ENCODE measurements around the gene WNT9B.
"Not testable (repeated sequence)": the region's sequence is repeated elsewhere in the genome, so short reads cannot be mapped to it uniquely, and the experiment has no call there.

WNT9B gene

DNA sequence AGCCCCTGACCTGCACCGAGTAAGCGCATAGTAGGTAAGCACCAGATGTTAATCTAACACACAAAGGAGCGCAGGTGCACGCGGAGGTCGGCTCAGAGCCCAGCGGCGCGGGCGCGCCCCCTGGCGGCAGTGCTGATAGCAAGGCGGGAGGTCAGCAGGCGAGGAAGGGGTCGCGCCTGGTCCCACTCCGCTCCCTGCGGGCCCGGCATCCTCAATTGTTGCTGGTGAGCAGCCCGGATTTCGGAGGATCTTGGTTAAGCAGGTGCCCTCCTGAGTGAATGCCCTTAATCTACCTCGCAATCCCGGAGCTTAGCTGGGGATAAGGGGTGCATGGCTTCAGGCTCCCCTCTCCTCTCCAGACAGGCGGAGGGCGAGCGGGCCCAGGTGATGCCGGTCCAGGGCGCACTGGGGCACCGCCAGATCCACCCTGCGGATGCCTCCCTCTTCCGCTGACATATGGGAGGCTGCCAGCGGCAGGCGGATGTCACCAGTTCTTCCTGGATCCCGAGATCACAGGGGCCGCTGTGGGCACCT, 28.9 kb upstream of the WNT9B start:
- DNase-seq = peak; percentile 57

DNA sequence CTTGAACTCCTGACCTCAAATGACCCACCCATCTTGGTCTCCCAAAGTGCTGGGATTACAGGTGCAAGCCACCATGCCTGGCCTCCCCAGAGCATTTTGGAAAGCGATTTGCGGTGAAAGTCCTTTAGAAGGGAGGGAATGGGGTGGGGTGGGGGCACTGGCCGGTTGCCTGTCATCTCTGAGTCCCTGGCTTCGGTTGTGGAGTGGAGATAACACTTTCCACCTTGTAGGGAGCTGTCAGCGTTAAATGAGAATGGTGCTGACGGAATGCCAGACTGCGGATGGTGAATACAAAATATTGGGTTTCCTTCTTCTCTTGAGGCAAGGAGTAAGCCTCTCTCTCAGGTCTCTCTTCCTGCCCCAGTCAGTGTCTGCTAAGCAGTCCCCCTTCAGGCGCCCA, 27.7 kb upstream of the WNT9B start:
- DNase-seq = no peak

DNA sequence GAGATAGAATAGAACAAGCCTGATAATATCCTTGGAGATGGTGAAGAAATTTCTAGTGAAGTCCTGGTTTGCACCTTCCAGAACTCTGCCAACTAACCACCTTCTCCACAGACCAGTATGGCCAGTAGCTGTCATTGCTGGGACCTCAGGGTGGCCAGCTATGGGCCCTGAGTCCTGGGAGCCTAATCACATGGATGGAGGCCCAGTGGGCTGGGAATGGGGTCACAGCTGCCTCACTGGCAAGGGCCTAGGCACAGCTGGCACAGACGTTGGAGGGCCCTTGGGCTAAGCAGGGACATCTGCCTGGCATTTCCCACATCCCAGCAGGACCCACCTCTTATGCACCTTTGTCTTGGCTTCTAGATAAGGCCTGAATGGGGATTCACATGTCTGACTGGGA, 25.3 kb upstream of the WNT9B start:
- no peak for DNase-seq

DNA sequence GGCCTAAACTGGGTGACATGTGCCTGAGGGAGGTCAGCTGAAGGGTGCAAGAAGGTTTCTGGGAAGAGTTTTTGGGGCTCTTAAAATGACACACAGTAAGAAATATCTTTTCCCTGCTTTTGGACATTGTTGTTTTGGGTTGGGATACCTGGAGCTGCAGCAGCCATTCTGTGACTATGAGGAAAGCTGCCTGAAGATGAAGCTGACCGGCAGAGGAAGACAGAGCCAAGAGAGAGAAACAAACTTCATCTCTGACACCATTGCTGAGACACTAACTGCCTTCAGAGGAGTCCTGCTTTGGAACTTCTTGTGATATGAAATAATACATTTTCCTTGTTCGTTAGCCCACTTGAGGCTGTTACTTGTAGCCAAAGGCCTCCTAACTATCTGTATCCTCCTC, 24.1 kb upstream of the WNT9B start:
- no peak for DNase-seq

DNA sequence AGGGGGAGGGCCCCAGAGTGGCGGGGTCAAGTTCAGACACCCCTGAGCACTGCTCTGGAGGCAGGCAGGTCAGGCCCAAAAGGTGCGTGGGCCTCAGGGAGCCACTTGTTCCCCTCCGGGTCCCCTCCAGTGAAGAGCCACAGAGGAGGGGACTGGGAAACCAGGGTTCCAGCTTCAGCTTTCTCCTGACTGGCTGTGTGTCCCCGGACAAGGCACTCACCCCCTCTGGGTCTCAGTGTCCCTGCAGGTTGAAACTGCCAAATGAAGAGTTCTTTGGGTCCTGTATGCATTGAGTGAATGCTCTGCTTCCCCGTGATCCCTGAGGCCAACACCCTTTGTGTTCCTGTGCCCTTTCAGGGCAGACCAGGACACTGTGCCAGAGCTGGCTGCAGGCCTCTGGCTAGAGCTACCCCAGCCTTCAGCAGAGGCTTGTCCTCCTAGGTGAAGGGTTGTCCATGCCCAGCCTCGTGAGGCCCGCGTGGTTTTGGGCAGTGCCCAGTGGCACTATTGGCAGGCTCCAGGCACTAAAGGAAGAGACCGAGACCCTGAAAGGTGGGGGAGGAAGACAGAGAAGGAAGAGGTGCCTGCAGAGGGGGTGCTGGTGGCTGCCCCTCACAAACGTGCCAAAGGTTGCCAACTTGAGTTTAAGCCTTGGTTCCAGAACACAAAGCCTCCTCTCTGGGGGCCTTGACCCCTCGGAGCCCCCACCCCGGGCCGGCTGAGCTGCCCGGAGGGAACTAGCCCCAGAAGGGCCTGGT, 19.6 kb upstream of the WNT9B start:
- no peak for DNase-seq

DNA sequence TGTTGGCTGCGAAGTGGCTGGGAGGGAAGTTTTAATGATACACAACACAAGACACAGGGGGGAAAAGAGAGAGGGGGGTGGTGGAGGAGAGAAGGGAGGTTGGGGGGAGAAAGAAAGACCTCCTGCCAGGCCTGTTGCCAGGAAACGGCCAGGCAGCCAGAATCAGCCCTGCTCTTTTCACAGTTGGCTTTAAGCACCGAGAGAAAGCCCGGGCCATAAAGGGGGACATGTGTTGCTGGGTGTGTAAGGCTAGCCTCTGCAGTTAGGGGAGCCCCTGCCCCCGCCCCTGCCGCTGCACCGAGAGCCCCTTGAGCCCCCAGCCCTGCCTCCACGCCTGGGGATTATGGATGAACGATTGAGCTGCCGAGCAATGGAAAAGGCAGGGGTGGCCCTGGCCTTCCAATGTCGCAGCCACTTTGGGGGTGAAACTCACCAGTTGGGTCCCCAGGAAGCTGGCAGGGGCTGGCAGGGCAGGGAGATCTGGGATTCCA, 19.0 kb upstream of the WNT9B start:
- peak; percentile 54 for DNase-seq

DNA sequence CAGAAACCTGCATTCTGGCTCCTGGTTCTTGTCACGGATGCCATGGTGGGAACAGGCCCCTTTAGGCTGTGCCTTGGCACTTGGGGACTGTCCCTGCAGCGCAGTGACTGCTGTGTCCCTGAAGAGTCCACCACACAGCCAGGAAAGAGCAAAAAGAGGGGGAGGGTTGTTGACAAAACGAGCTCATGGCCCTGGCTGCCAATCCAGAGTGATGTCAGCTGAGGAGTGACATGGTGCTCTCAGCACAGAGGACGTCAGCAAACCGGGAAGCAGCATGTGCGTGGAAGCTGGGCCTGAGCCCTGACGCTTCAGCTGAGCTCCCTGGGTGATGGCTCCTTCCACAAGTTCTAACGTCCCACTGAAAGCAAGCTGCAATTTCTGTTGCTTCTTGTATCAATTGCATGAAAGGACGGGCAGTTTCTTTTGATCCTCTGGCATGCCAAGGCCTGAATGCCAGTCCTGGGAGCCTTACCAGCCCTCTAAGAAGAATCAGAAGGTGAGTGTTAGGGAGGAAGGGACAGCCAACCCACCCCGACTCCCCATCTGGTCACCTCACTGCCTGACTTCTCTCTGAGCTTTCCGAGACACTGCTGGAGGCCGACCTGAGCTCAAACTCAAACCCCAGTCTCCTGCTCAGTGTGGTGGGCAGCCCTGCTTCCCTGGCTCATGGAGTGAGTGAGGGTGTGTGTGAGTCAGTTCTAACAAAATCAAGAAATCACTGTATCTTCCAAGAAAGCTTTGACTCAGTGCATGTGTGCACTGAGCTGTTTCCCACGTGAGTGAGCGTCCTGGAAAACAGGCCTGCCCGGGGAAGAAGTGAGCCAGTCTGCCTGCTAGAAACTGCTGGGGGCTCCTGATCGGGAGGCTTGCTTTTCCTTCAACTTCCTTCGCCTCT, 18.2 kb upstream of the WNT9B start:
- DNase-seq = peak; percentile 82

DNA sequence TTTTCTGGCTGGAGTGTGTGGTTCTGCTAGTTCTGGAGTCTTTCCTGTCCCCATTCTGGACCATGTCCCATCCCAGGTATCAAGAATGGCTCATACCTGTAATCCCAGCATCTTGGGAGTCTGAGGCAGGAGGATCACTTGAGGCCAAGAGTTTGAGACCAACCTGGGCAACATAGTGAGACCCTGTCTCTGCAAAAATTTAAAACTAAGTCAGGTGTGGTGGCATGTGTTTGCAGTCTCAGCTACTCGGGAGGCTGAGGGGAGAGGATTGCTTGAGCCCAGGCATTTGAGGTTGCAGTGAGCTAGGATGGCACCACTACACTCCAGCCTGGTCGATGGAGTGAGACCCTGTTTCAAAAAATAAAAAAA, 17.6 kb upstream of the WNT9B start:
- no peak for DNase-seq

DNA sequence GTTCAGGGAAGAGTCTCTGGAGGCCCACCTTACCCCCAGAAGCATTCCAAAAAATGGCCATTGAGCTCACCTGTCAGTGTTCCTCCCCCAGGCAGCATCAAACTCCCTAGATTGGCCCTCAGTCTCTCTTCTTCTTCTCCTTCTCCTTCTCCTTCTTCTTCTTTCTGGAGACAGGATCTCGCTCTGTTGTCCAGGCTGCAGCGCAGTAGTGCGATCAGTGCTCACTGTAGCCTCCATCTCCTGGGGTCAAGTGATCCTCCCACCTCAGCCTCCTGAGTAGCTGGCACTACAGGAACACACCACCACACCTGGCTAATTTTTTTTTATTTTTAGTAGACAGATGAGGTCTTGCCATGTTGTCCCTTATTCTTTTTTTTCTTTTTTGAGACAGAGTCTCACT, 16.5 kb upstream of the WNT9B start:
- DNase-seq = no peak

DNA sequence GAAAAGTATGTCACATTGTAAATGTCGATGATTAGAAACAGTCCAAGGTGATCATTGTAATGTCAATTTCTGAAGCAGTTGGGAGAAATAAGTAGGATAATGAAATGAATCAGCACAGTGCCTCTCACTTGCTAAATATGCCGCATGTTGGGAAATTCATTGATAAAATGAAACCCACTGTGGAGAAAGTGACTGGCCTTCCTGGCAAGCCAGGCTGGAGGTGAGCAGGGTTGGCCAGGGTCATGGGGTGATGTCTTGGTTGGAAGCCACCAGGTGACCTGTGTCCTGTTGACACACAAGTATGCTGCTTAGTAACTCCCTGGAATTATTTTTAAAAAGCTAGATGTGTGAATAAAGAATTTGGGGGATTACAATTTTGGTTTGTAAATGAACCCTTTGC, 14.9 kb upstream of the WNT9B start:
- no peak for DNase-seq

DNA sequence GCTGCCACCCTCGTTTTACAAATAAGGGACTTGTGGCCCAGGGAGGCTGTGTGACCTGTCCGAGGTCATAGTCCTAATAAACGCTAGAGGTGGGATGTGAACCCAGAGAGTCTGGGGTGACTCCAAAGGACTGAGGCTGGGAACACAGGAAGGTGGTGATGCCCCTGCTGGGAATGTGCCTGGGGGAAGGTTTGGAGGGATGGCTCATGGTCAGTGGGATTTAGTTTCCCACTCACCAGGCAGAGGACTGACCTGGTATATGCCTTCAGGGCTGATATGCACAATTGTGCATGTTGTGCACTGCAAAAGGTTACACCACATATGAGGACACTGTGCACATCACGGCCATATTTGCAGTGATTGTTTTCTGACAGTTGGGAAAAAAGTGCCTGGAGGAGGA, 13.9 kb upstream of the WNT9B start:
- no peak for DNase-seq

DNA sequence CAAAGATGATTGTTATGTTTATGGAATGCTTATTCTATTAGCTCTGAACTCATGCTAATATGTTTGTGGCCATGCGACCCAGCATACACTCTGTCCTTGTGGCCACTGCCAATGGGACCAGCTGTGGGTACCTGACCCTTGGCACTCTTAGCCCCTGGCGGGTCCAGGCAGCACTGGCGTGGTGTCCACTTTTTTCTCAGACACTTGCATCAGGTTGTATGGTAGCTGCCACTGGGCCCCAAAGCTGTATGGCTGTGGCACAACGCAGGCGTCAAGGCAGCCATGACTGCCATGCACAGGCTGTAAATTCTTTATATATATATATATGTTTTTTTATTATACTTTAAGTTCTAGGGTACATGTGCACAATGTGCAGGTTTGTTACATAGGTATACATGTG, 12.2 kb upstream of the WNT9B start:
- DNase-seq = no peak

DNA sequence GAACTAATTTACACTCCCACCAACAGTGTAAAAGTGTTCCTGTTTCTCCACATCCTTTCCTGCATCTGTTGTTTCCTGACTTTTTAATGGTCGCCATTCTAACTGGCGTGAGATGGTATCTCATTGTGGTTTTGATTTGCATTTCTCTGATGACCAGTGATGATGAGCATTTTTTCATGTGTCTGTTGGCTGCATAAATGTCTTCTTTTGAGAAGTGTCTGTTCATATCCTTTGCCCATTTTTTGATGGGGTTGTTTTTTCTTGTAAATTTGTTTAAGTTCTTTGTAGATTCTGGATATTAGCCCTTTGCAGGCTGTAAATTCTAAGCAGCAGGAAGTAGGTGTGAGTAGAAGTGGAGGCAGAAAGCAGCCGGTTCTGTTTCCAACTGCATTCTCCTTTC, 10.8 kb upstream of the WNT9B start:
- not testable (repeated sequence) for DNase-seq

DNA sequence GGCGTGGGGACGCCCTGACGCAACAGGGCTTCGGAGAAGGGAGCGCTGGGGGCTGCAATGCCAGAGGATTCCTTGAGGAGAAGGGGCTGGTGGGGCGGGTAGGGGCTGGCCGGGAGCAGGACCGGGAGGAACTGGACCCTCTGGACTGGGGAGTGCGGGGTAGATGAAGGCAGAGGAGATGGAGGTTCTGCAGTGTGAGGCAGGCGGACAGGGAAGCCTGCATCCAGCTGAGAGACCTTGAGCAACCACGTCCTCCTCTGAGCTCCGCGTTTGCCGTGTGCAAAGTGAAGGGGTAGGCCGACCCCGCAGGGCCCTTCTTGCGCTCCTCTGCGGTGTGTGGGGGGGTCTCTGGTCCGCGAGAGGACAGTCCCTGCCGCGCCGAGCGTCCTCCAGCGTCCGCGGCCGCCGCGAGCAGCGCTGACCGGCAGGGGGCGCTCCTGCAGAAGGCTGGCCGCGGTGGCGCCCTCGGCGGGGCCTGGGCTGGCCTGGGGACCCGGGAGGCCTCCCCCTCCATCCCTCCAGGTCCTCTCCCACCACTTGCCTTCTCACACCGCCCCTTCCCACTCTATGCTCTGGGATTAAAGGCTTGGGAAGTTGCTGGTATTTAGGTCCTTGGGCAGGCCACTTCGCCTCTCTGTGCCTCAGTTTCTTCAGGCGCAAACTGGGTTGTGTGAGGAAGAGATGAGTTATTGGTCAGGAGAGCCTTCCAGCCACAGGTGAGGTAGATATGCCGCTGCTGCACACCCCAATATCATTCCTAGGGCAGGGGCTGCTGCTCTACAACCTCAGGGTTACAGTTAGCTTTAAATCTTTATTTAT, 9.6 kb upstream of the WNT9B start:
- peak; percentile 78 for DNase-seq

DNA sequence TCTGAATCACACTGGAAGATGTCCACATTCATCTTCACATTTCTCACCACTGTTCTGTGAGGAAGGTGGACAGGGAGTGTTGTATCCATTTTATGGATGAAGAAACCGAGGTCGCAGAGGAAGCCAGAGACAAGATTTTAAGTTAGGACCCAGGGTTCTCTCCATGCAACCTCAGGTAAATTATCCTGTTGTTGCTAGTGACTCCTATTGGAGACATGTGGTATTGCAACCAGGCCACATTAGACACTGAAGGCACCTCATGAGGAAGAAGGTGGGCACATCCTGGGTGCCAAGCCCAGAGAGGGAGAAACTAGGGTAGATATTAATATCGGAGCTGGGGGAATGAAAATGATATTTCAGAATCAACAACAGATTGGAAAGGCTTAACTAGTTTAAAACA, 8.5 kb upstream of the WNT9B start:
- DNase-seq = no peak

DNA sequence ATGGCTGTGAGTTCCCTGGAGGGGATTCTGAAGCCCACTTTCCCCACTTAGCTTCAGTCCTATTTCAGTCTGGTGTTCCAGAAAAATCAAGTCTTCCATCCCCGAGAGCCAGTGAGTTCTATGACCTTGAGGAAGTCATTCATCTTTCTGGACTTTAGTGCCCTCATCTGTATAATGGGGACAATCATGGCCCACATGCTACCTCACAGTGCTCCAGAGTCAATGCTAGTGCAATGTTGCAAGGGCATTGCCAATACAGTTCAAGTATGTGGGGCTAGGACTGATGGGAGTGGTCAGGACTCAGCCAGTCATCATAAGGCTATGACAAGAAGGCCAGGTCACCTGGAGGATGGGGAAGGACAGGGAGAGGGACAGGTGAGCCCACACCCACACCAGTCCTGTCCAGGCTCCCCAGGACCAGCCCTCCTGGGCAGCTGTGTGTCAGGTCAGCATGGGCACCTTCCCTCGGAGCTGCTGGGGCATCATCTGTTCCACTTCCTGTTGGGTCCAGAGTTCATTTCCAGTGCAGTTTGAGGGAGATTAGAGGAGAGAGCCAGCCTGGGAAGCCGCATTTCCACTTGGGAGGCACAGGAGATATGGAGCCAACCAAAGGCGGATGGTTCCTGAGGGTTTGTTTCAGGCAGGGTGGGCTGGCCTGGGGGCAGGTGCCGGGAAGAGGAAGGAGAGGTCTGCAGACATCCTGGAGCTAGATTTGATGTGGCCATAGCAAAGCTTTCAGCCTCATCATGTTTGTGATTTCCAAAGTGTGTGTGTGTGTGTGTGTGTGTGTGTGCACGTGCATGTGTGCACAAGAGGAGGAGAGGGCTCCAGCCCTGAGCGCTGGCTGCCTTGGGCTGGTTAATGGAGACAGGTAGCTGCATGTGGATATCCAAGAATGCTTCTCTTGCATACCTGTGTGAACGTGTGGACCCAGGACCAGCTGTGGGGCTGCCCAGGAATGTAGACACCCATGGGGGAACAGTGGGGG, 3.9 kb upstream of the WNT9B start:
- no peak for DNase-seq

DNA sequence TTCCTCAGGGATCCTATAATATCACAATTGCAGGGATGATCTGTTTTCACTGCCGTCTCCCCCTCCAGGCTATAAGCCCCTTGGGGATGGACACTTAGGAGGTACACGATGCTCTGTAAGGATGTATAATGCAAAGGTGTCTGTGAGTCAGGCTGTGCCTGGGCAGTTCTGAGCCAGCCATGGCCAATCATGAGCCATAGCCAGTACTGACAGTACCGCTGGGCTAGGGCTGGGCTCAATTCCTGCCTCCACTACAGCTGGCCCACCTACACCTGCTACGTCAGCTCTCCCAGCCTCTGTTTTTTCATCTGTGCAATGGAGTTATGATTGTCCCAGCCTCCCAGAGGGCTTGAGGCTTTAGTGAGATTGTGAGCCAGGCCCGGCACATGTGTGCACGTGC, 2.8 kb upstream of the WNT9B start:
- DNase-seq = peak; percentile 56

DNA sequence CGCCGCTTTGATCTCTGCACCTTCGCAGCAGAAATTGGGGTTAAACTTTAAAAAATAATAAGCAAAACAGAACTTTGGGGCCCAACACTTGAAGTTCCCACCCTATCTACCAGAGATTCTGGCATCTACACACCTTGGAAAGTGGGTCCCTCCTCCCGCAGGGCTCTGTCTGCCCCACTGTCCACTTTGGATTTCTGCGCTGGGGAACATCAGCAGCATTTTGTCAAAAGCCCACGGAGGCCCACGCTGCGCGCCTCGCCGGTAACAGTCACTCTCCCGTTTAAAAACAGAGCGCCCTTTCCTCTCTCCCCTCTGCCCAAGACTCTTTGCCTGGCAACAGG, 725 bp upstream of the WNT9B start:
- no peak for DNase-seq

DNA sequence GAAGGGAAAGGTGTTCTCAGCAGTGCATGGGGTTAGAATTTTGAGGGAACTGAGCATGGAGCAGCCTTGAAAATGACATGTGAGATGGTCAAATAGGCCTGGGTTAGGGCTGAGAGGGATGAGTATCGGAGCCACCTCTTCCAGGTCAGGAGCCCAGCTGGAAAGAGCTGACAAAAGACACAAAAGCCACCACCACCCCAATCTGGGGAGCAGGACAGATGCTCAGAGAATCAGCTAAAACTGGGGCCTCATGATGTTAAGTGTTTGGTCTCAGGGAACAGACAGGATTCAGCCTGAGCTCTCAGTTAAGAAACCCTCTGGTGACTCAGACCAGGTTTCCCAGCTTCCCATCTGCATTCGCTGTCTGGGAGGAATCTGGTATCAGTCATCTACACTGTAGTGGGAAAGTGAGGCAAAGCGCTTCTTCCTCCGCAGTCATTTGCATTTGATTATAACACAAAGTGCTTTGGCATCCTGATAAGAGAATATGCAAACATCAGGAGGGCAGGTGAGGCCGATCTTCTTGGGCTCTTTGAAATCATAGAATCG, 2.6 kb downstream of the WNT9B start:
- peak; percentile 89 for DNase-seq

DNA sequence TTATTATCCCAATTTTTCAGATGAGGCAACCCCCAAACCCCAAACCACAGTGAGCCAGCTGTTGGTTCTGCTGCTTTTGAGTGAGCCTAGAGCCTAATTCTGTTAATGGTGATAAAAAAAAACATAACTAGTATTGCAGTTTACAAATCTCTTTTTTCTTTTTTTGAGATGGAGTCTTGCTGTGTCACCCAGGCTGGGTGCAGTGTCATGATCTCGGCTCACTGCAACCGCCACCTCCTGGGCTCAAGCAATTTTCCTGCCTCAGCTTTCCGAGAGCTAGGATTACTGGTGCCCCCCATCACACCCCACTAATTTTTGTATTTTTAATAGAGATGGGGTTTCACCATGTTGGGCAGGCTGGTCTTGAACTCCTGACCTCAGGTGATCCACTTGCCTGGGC, 3.1 kb downstream of the WNT9B start:
- DNase-seq = no peak

DNA sequence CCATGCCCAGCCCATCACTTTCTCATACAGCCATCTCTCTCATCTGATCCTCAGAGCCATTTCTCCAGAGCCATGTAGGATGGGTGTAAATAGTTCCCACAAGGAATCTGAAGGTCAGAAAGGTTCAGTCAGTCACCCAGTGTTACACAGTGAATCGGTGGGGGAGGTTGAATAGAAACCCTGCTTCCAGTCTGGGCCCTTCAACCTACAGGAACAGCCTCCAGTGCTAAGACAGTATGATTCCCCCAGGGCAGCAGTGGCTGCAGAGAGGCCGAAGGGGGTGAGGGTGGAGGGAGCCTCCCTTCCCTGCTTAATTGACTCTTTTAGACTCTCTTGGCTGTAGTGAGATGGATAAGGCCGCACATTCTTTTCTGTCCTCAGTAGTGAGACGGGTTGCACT, 3.6 kb downstream of the WNT9B start:
- DNase-seq = peak; percentile 88

DNA sequence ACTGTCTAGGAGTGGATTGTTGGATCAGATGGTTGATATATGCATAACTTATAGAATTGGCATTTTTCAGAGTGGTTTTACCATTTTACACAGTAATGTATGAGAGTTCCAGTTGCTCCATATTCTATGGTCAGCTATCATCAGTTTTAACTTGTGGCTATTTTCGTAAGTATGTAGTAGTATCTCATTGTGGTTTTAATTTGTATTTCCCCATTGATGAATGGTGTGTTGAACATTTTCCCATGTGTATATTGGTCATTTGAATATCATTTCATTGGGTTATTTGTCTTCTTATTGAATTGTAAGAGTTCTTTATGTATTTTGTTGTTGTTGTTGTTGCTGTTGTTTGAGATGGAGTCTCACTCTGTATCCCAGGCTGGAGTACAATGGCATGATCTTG, 6.2 kb downstream of the WNT9B start:
- DNase-seq = no peak
